HG02981 (cell line): ENCODE measurements around the gene CASP6.

Experiments
- ATAC-seq: cut with Tn5 transposase; IDR thresholded peaks from one replicate; pipeline ENCODE4 v1.9.1; 2021; ENCODE audit warnings: mild to moderate bottlenecking, moderate library complexity; ENCODE audit not compliant: unreplicated experiment

CASP6 gene

DNA sequence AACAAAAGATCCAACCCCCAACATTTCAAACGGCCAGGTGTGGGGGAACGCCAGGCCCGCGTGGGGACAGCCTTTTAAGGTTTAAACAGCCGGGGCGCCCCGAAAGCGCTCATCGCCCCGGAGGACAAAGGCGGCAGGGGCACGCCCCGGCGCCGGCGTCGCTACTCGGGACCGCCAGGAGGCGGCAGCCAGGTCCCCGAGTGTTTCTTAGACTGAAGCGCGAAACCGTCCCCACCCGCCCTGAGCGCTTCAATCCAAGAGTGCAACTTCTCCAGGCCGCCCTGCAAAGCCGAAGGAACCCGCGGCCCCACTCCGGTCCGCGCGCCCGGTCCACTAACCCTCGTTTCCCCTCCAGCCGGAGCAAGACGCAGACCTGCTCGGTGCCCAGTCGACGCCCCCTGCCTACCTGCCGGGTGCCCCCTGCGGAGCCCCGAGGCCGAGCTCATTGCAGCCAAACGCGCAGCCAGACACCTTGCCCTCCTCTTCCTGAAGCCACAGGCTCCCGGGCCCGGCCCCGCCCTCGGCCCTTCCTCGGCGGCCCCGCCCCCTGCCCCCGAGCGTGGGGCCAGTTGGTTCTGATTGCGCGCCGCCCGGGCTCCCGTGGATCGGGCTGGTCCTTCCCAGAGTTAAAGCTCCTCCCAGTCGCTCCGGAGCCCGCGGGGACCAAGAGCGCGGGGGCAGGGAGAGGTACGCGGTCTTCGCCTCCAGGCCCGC is at the start of gene CASP6:
Gene CASP6 (minus strand): TSS at position 496 of the 714 bp plus-strand sequence. CDS start 50 bp downstream, at position 446.
- ATAC-seq, result peak; percentile 78

DNA sequence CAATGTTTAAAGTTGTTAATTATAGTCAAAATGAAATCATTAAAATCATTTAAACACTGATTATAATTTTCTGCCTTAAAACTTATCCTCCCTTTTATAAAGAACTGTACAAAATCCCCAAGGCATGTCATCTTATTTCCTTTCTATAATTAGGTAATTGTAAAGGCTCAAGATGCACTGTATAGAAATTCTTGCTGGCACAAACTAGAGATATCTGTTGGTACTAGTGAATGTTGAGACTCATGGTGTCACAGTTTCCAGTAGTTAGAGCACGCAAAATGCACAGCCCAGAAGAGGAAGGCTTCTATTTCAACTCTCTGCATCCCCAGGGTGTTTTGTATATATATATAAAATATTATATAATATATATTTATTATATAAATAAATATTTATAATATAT is 49.3 kb upstream of the CASP6 start:
- ATAC-seq, result no peak

DNA sequence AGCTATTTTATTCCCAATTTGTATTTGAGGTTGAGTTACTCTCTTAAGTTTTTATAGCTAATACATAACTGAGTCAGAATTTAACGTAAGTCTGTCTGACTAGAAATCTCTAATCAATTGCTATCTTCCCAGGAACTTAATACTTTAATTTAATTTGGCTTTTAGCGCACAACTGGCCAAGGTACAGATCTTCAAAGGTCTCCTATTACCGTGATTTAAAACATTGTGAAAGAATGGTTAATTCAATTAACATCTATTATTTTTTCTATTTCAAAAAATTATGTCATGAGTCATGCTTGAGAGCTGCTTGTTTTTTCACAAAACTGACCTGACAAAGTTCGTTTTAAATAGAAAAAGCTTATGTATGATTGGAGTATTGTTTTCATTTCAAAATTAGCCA is 48.6 kb upstream of the CASP6 start:
- no peak for ATAC-seq

DNA sequence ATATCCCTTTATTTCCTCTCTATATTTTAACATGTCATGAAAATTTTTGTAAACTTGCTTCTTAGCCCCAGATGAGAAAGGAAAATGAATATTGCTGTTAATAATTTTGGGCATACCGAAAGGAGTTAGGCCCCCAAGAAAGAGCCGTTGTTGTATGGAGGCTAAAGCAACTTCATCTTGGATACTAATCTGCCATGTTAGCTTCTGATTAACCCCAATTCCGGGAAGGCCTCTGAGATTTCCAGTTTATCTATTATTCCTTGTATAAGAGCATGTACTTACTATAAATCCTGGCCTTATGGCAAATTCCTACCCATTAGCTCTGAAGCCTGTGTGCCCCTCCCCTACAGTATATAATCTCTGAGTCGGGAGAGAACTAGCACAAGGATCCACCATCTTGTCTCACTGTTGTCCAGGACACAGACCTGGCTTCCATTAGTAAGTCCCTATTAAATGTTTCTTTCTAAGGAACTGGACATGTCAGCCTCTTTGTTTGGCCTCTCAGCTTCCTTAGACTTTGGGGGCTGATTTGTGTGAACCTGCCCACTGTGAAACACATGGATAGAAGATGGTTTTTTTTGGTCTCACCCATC is 47.5 kb upstream of the CASP6 start:
- no peak for ATAC-seq

DNA sequence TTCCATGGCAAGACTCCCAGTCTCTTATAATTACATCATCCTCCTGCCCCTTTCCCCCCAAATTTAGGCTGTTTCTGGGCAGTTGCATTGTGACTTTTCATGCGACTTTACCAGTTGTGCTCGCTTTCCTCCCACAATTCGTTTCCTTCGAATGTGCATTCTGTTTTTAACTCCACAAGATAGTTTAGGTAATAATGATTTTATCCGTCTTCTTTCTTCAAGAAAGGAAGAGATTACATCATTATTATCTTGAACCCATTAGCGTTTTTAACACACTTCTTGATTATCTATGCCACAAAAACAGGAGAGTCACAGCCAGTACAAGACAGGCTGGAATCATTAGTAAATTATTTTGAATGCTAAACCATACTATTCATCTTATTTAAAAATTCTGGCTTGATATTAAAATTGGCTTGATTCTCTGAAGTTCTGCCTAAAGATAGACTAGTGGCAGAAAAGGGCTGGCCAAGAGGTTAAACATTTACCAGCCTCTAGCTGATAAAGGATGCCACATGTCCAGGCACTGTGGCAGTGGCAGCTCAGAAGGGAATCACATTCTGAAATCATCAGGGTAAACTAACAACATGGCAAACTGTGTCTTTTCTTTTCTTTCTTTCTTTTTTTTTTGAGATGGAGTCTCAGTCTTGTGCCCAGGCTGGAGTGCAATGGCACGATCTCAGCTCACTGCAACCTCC is 46.3 kb upstream of the CASP6 start:
- no peak for ATAC-seq

DNA sequence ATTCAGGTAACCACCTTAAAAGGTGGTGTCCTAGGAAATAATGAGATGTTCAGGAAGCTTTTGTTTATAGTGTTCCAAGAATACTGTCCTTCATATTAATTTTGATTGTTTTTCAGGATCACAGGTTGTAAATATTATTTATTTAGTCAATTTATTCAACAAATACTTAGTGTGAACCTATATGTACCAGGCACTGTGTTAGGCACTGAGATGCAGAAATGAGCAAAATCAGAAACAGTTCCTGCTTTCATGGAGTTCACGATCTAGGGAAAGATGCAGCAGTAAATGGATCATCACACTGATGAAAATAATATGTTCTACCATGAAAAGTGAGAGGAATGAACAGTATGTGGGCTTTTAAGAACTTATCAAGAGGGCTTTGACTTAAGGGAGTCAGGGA is 44.9 kb upstream of the CASP6 start:
- ATAC-seq, result no peak

DNA sequence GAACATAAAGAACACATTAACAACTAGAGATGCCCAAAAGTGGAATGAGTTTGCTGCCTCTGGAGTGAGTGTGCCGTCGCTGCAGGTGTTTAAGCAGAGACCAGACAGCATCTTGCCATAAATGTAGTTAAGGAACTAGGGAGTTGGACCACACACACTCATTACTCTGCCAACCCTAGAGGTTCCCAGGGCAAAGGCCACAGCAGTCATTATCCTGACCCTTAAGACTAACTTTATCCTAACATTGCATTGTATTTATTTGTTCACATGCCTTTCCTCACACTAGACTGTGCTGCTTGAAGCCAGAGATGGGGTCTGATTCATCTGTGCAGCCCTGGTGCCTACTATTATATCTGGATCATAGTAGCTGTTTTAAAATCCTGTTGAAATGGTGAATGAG is 43.5 kb upstream of the CASP6 start:
- no peak for ATAC-seq

DNA sequence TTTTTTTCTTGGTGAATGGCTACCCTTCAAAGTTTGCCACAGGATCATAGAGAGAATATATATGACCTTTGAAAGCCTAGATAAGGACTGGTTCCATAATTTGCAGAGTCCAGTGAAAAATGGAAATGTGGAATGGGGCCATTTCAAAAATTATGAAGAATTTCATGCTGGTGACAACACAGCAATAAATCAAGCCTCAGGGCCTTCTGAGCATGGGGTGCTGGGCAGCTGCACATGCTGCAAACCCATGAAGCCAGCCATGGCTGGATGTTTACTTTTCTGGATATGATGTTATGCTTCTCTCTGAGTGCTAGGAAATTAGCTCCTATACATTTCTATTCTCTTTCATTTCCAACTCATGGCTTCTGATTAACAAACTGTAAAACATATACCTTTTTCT is 42.6 kb upstream of the CASP6 start:
- no peak for ATAC-seq

DNA sequence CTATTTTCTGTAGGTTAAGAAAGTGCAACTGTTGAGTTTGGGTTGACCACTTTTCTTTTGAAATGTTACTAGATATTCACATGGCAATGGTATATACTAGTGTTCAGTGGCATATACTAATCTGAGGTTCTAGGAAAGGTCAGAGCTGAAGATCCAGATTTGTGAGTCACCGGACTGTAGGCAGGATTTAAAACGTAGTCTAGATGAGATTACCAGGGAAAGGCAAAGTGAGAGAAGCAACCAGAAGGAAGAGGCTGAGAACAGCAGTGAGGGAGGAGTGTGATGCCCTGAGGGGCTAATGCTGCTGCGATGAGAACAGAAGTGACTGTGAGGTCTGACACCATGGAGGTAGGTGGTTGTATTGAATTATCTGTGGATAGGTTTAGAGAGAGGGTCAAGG is 36.3 kb upstream of the CASP6 start:
- ATAC-seq, result no peak

DNA sequence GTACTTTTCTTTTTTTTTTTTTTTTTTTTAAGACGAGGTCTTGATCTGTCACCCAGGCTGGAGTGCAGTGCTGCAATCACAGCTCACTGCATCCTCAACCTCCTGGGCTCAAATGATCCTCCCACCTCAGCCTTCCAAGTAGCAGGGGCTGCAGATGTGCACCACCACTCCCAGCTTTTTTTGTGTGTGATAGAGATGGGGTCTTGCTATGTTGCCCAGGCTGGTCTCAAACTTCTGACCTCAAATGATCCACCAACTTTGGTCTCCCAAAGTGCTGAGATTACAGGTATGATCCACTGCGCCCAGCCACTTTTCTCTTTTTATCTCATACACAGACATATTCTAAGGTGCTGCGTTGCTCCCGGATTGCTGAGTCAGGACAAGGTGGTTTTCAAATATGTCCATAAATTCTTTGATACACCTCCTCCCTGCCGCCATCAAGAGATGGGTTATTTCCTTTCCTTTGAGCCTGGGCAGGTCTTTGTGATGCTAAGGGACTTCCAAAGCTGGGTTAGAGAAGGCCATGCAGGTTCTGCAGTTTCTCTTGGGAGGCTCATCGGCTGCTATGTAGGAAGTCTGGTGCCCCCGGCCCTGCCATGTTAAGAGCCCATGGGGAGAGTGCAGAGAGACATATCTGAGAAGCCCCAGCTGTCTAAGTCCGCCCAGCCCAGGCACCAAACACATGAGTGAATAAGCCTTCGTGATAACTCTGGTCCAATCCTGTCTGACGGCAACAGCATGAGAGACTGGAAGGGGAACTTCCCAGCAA is 35.0 kb upstream of the CASP6 start:
- ATAC-seq, result no peak

DNA sequence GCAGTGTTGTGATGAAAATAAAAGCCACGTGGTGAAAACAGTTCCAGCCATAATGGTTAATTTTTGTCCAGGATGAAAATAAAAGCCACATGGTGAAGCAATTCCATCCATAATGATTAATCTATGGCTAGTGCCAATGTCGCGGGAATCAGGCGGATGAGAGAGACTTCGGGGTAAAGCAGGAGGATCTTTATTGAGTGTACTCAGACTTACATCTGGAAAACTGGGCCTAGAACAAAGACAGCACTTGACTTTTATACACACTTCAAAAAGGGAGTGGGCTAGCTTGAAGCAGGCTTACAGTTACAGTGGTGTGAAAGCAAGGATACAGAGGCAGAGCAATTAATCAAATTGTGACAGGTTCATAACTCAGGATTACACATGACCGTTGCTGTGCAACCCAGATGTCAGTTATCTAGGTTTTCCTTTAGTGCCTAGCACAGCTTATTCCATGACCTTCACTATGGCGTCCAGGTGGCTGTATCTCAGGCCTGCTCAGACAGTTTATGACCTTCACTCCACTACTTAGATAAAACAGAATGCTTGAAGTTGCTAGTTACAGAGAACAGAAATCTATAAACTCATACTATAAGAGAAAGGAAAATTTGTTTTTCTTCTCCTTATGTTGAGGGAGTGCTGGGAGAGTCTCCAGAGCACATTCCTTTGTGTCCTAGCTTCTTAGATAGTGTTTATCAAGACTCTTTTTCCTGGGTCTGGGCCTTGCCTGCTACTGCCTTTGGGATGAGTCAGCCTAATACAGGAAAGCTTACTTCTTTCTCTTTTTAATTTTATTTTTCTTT is 32.5 kb upstream of the CASP6 start:
- ATAC-seq, result no peak

DNA sequence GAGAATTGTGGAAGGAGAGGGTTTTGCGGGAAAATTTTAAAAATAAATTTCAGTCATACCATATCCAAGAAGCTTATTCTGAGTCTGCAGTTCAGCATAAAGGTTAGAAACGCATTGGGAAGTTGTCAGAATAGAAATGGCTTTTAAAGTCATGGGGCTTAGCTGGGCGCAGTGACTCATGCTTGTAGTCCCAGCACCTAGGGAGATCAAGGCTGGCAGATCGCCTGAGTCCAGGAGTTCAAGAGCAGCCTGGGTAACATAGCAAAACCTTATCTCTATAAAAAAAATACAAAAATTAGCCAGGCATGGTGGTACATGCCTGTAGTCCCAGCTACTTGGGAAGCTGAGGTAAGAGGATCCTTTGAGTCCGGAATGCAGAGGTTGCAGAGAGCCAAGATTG is 30.5 kb upstream of the CASP6 start:
- no peak for ATAC-seq

DNA sequence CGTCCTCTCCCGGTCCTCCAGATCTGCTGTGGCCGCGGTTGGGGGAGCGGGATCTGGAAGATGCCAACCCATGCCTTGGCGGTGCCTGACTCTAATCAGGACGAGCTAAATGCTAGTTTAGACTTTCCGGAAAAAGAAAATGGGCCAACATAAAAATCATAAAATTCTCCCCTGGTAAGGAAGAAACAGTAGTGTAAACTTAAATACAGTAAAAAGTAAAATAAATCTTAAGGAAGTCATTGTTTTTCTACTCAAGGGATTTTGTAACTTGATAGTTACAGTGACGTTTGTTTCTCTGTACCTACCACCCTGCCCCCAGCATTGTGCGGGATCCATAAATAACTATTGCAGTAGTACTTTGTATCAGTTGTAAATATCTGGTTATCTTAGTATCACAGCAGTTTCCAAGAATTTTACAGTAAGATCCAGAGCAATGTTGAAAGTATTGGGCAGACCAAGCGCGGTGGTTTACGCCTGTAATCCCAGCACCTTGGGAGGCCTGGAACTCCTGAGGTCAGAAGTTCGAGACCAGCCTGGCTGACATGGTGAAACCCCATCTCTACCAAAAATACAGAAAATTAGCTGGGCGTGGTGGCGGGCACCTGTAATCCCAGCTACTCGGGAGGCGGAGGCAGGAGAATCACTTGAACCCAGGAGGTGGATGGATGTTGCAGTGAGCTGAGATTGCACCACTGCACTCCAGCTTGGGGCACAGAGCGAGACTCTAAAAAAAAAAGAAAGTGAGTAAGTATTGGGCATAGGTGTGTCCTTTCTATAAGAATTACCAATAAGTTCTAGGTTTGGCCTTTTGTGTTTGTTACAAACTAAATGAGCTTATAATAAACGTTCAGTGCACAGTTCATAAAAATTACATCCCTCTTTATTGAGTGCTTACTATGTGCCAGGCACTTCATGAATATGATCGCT is 27.6 kb upstream of the CASP6 start:
- ATAC-seq, result no peak

DNA sequence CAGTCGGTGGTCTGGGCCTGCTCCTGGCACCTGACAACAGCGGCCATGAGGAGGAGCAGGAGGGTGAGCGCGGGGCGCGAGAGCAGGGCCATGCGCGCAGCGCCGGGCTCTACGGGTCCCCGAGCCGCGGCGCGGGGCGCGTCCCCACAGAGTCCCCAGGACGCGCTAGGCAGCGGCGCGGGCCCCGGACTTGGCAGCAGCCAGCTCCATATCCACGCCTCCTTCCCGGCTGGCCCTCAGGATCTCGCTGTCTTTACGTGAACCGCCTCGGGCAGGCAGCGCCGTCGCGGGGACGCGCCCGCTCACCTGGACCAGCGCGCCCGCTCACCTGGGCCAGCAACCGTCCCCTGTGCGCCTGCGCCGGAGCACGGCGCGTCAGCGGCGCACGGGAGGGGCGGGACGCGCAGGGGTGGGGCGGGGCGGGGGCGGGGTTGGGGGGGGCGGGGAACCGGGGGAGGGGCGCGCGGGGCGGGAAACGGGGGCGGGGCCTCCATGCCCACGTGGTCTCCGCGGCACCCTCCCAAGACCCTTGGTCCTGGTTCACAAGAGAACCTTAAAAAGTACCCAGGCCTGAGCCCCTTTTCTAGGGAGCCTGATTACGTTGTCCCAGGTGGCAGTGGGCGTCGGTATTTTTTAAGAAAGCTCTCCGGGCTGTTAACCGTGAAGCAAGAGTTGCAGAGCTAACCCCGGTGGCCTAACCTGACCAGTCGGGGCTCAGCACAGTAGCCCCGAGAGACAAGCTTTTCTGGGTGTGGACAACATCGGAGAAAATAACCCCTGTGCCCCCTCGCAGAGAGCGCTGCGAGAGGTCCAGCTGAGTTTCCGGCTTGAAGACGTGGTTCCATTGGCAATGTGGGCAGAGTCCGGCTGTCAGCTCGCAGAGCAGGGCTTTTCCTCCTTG is 26.7 kb upstream of the CASP6 start, which contains the start of gene PLA2G12A:
Gene PLA2G12A (minus strand): TSS at position 353 of the 901 bp plus-strand sequence. CDS start 261 bp downstream, at position 92.
- peak; percentile 77 for ATAC-seq

DNA sequence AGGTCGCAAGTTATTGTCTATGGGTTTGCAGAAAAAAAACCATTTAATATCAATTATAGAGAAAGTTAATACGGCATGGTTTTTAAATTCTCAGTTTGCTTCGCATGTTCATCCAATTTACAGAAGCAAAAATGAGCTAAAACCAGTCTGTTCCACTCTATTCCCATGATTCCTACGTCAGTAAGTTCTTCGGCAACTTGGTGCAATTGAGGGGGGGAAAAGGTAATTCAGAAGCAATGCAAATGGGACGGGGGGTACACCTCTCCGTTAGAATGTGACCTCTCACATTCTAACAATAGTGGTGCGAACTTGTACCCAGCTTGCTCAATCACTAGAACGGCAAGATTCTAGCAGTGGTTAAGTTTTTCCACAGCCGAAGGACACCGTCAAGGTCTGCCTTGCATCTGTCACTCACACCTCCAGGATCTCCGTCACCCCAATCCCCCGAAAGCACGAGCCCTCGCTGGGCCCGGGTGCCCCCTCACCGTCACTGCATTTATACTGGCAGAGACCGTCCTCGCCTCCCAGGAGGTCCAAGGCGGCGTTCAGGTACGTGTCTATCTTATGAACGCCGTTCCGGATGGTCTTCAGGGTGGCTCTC is 26.0 kb upstream of the CASP6 start:
- no peak for ATAC-seq

DNA sequence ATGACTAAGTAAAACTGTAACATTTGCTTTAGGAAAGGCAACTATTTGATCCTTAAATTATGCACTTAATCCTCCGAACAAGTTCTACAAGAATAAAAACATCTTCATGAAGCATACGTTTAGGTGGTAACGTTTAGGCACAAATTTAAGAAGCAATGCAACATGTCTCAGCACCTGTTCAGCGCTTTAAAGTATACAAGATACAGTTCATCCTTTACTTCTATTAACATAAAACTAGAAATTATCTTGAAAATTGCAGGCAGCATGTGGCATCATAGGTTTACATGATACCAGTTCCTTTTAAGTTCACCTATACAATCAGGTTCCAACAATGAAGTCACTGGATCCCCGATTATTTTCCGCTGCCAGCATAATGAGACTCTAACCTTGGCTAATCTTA is 25.1 kb upstream of the CASP6 start:
- no peak for ATAC-seq

DNA sequence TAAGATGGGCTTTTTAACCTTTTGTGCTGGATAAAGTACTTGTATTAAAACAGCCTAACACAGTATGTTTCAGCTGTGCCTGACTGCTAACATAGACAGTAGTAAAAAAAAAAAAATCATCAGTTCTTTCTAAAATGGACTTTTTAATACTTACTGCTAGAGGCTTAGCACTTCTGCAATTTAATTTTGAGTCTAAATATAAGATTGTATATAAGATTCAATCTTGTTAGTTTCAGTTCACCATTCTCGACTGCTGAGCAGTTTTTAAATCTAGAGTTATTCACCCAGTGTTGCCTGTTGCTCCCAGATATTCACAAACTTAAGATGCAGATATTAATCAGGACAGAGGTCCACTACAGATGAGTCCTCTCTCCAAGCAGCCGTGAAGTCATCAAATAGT is 19.9 kb upstream of the CASP6 start:
- ATAC-seq, result no peak

DNA sequence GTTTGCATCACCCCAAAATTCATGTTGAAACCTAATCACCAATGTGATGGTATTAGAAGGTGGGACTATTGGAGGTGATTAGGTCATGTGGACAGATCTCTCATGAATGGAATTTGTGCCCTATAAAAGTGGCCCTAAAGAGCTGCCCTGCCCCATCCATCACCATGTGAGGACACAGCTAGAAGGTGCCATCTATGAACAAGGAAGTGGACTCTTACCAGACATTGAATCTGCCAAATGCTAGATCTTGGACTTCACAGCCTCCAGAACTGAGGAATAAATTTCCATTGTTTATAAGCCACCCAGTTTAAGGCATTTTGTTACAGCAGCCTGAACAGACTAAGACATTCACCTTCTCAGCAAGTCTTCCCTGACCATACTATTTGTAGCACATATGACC is 19.1 kb upstream of the CASP6 start:
- ATAC-seq, result no peak
